ENCODE measurements around the gene OR6K2. TPM values are rescaled to one million over a fixed set of nuclear protein-coding genes. Genes with fewer than 3 reads are reported as not detected.
"Not testable (repeated sequence)": the region's sequence is repeated elsewhere in the genome, so short reads cannot be mapped to it uniquely, and the experiment has no call there.

Gene OR6K2
- total RNA-seq, 6 experiments from 2014 or later = not detected

GRCh38 chr1:158691907-158692306, 8.5 kb downstream of the OR6K2 start:
- Mint-ChIP-seq H3K36me3 (ENCODE audit: low read depth) (no peaks in the 10 kb centered on the region), H3K9me3 (peaks cover 23% of the 10 kb centered on the region), H3K27ac (no peak overlapping the region), H3K27me3 (ENCODE audit: insufficient read depth) (no peaks in the 10 kb centered on the region), H3K4me1 (ENCODE audit: low read depth) (no peaks in the 10 kb centered on the region), H3K4me3 (no peak overlapping the region)
- TF ChIP-seq, protein P1, sequence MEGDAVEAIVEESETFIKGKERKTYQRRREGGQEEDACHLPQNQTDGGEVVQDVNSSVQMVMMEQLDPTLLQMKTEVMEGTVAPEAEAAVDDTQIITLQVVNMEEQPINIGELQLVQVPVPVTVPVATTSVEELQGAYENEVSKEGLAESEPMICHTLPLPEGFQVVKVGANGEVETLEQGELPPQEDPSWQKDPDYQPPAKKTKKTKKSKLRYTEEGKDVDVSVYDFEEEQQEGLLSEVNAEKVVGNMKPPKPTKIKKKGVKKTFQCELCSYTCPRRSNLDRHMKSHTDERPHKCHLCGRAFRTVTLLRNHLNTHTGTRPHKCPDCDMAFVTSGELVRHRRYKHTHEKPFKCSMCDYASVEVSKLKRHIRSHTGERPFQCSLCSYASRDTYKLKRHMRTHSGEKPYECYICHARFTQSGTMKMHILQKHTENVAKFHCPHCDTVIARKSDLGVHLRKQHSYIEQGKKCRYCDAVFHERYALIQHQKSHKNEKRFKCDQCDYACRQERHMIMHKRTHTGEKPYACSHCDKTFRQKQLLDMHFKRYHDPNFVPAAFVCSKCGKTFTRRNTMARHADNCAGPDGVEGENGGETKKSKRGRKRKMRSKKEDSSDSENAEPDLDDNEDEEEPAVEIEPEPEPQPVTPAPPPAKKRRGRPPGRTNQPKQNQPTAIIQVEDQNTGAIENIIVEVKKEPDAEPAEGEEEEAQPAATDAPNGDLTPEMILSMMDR (IDR thresholded peaks at IDR 0.05) = no peak
- DNase-seq = no peak

- not testable (repeated sequence) for H3K27me3 Mint-ChIP-seq (ENCODE audit: insufficient read depth); DNase-seq; H3K4me3 Mint-ChIP-seq; H3K27ac Mint-ChIP-seq; H3K4me1 Mint-ChIP-seq (ENCODE audit: low read depth); H3K36me3 Mint-ChIP-seq (ENCODE audit: low read depth)
- H3K9me3 Mint-ChIP-seq = peaks cover 23% of the 10 kb centered on the region
Observed at GRCh38 chr1:158691149-158691548, 9.3 kb downstream of the OR6K2 start.

GRCh38 chr1:158689875-158690274, 10.6 kb downstream of the OR6K2 start:
- no peaks in the 10 kb centered on the region for H3K27me3 Mint-ChIP-seq (ENCODE audit: insufficient read depth)
- H3K9me3 Mint-ChIP-seq = peaks cover 13% of the 10 kb centered on the region
- TF ChIP-seq, protein P1 (IDR thresholded peaks at IDR 0.05) = no peak
- no peak overlapping the region for H3K4me3 Mint-ChIP-seq
- H3K36me3 Mint-ChIP-seq (ENCODE audit: low read depth) = no peaks in the 10 kb centered on the region
- no peaks in the 10 kb centered on the region for H3K4me1 Mint-ChIP-seq (ENCODE audit: low read depth)
- DNase-seq = no peak
- H3K27ac Mint-ChIP-seq = no peak overlapping the region

- TF ChIP-seq, protein P1 (IDR thresholded peaks at IDR 0.05) = no peak
- Mint-ChIP-seq H3K27ac (no peak overlapping the region), H3K36me3 (ENCODE audit: low read depth) (no peaks in the 10 kb centered on the region), H3K4me1 (ENCODE audit: low read depth) (no peaks in the 10 kb centered on the region), H3K27me3 (ENCODE audit: insufficient read depth) (no peaks in the 10 kb centered on the region), H3K4me3 (no peak overlapping the region), H3K9me3 (peaks cover 14% of the 10 kb centered on the region)
- DNase-seq = no peak
Observed at GRCh38 chr1:158689110-158689509, 11.3 kb downstream of the OR6K2 start.

- peaks cover 14% of the 10 kb centered on the region for H3K9me3 Mint-ChIP-seq
- not testable (repeated sequence) for H3K27ac Mint-ChIP-seq; H3K4me3 Mint-ChIP-seq; H3K27me3 Mint-ChIP-seq (ENCODE audit: insufficient read depth); DNase-seq; H3K4me1 Mint-ChIP-seq (ENCODE audit: low read depth); H3K36me3 Mint-ChIP-seq (ENCODE audit: low read depth)
Observed at GRCh38 chr1:158688343-158688742, 12.1 kb downstream of the OR6K2 start.

DNA sequence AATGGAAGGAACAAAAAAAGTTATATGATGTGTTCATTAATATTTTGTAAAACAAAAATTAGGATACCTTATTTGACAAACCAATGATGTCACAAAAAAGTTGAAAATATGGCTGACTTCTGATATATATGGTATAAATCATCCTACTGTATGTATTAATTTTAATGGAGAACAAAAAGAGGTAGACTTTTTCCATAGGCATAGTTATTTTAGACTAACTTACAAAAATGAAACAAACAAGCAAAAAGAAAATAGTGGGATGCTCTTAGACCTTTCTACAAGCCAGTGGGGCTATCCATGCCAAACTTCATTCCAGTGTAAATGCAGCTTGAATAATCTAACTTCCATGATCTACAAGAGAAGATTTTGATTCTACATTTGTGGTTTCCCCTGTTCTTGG, 13.4 kb downstream of the OR6K2 start:
- no peaks in the 10 kb centered on the region for H3K27me3 Mint-ChIP-seq (ENCODE audit: insufficient read depth)
- DNase-seq = no peak
- no peaks in the 10 kb centered on the region for H3K36me3 Mint-ChIP-seq (ENCODE audit: low read depth)
- H3K4me3 Mint-ChIP-seq = no peak overlapping the region
- H3K27ac Mint-ChIP-seq = no peak overlapping the region
- H3K4me1 Mint-ChIP-seq (ENCODE audit: low read depth) = no peaks in the 10 kb centered on the region
- H3K9me3 Mint-ChIP-seq = peaks cover 21% of the 10 kb centered on the region
- TF ChIP-seq, protein P1 (IDR thresholded peaks at IDR 0.05) = no peak
